ENCODE measurements around the gene VWA3B.

Gene VWA3B

GRCh38 chr2:98167916-98168315 lies 80.9 kb downstream of the VWA3B start:
- no peak for DNase-seq (ENCODE audit: low read depth in 1 of 2, low spot score in 1 of 2)

- DNase-seq (ENCODE audit: low read depth in 1 of 2, low spot score in 1 of 2), result no peak
Measured at GRCh38 chr2:98170076-98170475, 83.1 kb downstream of the VWA3B start.

GRCh38 chr2:98172150-98172765 lies 85.3 kb downstream of the VWA3B start:
- no peak for DNase-seq (ENCODE audit: low read depth in 1 of 2, low spot score in 1 of 2)

- no peak for DNase-seq (ENCODE audit: low read depth in 1 of 2, low spot score in 1 of 2)
Measured at GRCh38 chr2:98172951-98173350, 86.0 kb downstream of the VWA3B start.

- no peak for DNase-seq (ENCODE audit: low read depth in 1 of 2, low spot score in 1 of 2)
Measured at GRCh38 chr2:98175811-98176210, 88.8 kb downstream of the VWA3B start.

- no peak for DNase-seq (ENCODE audit: low read depth in 1 of 2, low spot score in 1 of 2)
Measured at GRCh38 chr2:98177286-98177685, 90.3 kb downstream of the VWA3B start.

- no peak for DNase-seq (ENCODE audit: low read depth in 1 of 2, low spot score in 1 of 2)
Measured at GRCh38 chr2:98177986-98178385, 91.0 kb downstream of the VWA3B start.

- no peak for DNase-seq (ENCODE audit: low read depth in 1 of 2, low spot score in 1 of 2)
Measured at GRCh38 chr2:98180456-98180855, 93.5 kb downstream of the VWA3B start.

- DNase-seq (ENCODE audit: low read depth in 1 of 2, low spot score in 1 of 2), result no peak
Measured at GRCh38 chr2:98181346-98181745, 94.4 kb downstream of the VWA3B start.

GRCh38 chr2:98185801-98186200 lies 98.8 kb downstream of the VWA3B start:
- no peak for DNase-seq (ENCODE audit: low read depth in 1 of 2, low spot score in 1 of 2)

GRCh38 chr2:98187194-98187593 lies 100.2 kb downstream of the VWA3B start:
- DNase-seq (ENCODE audit: low read depth in 1 of 2, low spot score in 1 of 2), result no peak

- DNase-seq (ENCODE audit: low read depth in 1 of 2, low spot score in 1 of 2), result no peak
Measured at GRCh38 chr2:98188351-98189046, 101.5 kb downstream of the VWA3B start.

GRCh38 chr2:98191883-98192282 lies 104.9 kb downstream of the VWA3B start:
- no peak for DNase-seq (ENCODE audit: low read depth in 1 of 2, low spot score in 1 of 2)

GRCh38 chr2:98201576-98201975 lies 114.6 kb downstream of the VWA3B start:
- DNase-seq (ENCODE audit: low read depth in 1 of 2, low spot score in 1 of 2), result no peak

- DNase-seq (ENCODE audit: low read depth in 1 of 2, low spot score in 1 of 2), result no peak
Measured at GRCh38 chr2:98205889-98206288, 118.9 kb downstream of the VWA3B start.

GRCh38 chr2:98212092-98213000 lies 125.4 kb downstream of the VWA3B start:
- no peak for DNase-seq (ENCODE audit: low read depth in 1 of 2, low spot score in 1 of 2)

GRCh38 chr2:98216616-98217015 lies 129.6 kb downstream of the VWA3B start:
- no peak for DNase-seq (ENCODE audit: low read depth in 1 of 2, low spot score in 1 of 2)

- DNase-seq (ENCODE audit: low read depth in 1 of 2, low spot score in 1 of 2), result no peak
Measured at GRCh38 chr2:98219152-98219551, 132.2 kb downstream of the VWA3B start.

GRCh38 chr2:98233941-98234340 lies 147.0 kb downstream of the VWA3B start:
- no peak for DNase-seq (ENCODE audit: low read depth in 1 of 2, low spot score in 1 of 2)

GRCh38 chr2:98234776-98235175 lies 147.8 kb downstream of the VWA3B start:
- DNase-seq (ENCODE audit: low read depth in 1 of 2, low spot score in 1 of 2), result no peak

- DNase-seq (ENCODE audit: low read depth in 1 of 2, low spot score in 1 of 2), result no peak
Measured at GRCh38 chr2:98236935-98237334, 150.0 kb downstream of the VWA3B start.

- DNase-seq (ENCODE audit: low read depth in 1 of 2, low spot score in 1 of 2), result no peak
Measured at GRCh38 chr2:98240786-98241398, 153.9 kb downstream of the VWA3B start.

Measured in activated CD4-positive, alpha-beta T cell treated with anti-CD3 and anti-CD28 coated beads, Interleukin-2, amount 50 U/mL, for 24 hours (primary cell).